ENCODE data around the gene MAF.

MAF gene

GRCh38 chr16:79610771-79611170, 10.2 kb upstream of the MAF start:
- no peak for DNase-seq

- no peak for DNase-seq
Observed at GRCh38 chr16:79609861-79610260, 9.3 kb upstream of the MAF start.

- no peak for DNase-seq
Observed at GRCh38 chr16:79608976-79609375, 8.4 kb upstream of the MAF start.

GRCh38 chr16:79607587-79607986, 7.0 kb upstream of the MAF start:
- no peak for DNase-seq

GRCh38 chr16:79605999-79606398, 5.5 kb upstream of the MAF start:
- peak in 1 of 5 experiments; percentile 42 for DNase-seq

GRCh38 chr16:79603055-79603454, 2.5 kb upstream of the MAF start:
- no peak for DNase-seq

- peak in 1 of 5 experiments; percentile 72 for DNase-seq
Observed at GRCh38 chr16:79602628-79603014, 2.1 kb upstream of the MAF start.

GRCh38 chr16:79601931-79602627, 1.5 kb upstream of the MAF start:
- peak; percentile 58 to 88 (median 76) for DNase-seq

GRCh38 chr16:79601092-79601930, 774 bp upstream of the MAF start:
- peak in 2 of 5 experiments; percentile 17 to 66 for DNase-seq

GRCh38 chr16:79599837-79600637, 500 bp downstream of the MAF start:
- DNase-seq = peak in 3 of 5 experiments; percentile 28 to 76 (median 40)

GRCh38 chr16:79599256-79599836, 1.2 kb downstream of the MAF start:
- no peak for DNase-seq

- DNase-seq = peak in 4 of 5 experiments; percentile 22 to 85 (median 37)
Observed at GRCh38 chr16:79598348-79599181, 2.0 kb downstream of the MAF start.

GRCh38 chr16:79598063-79598347, 2.5 kb downstream of the MAF start:
- DNase-seq = no peak

- peak in 1 of 5 experiments; percentile 59 for DNase-seq
Observed at GRCh38 chr16:79597277-79598062, 3.1 kb downstream of the MAF start.

- peak in 1 of 5 experiments; percentile 46 for DNase-seq
Observed at GRCh38 chr16:79595931-79596450, 4.5 kb downstream of the MAF start.

GRCh38 chr16:79595231-79595641, 5.3 kb downstream of the MAF start:
- DNase-seq = peak in 1 of 5 experiments; percentile 65

- no peak for DNase-seq
Observed at GRCh38 chr16:79593754-79594153, 6.8 kb downstream of the MAF start.

GRCh38 chr16:79593074-79593531, 7.4 kb downstream of the MAF start:
- no peak for DNase-seq

- DNase-seq = no peak
Observed at GRCh38 chr16:79592186-79592585, 8.4 kb downstream of the MAF start.

- DNase-seq = no peak
Observed at GRCh38 chr16:79589601-79590102, 10.9 kb downstream of the MAF start.

- DNase-seq = no peak
Observed at GRCh38 chr16:79587897-79588296, 12.6 kb downstream of the MAF start.

Data from T-helper 2 cell (primary cell).